GM13976 (cell line): ENCODE measurements around the gene P3H2.

Experiments
- DNase-seq: peaks from one replicate; pipeline ENCODE4 v3.0.0; 2012; ENCODE audit warnings: low spot score
- CTCF ChIP-seq: IDR thresholded peaks from 2 replicates; pipeline ENCODE4 v1.5.1; 2012; ENCODE audit warnings: borderline replicate concordance, mild to moderate bottlenecking; ENCODE audit not compliant: insufficient read depth; ENCODE audit errors: extremely low read depth, missing control alignments, control extremely low read depth
- in situ Hi-C: fragments of 300-500 bp; cut with MboI; formaldehyde crosslinking; loops from one replicate; pipeline ENCODE4 v1.12.0; 2022; ENCODE audit warnings: low sequenced_read_pairs, mixed read lengths, inconsistent platforms; ENCODE audit not compliant: unreplicated experiment

P3H2 gene

GRCh38 chr3:190139365-190139764, 18.7 kb upstream of the P3H2 start:
- in situ Hi-C loops, result no loop called here
- TF ChIP-seq CTCF, result no peak
- DNase-seq, result no peak

DNA sequence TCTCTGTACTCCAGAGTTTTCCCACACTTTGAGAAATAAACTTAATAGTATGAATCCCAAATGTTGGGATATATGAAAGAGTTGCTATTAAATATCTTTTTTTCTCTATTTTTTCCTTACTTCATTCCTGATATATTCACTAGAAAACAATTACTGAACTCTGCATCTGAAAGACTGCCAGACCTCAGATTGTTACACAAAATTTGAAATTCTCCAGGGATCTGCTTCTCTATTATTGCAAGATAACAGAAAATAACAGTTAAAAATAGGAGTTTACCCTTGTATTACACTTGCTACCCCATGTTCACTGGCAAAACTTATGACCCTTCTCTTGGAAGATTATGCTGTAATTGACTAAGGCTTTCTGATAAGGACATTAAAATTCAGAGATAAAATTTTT, 11.7 kb upstream of the P3H2 start:
- no peak for TF ChIP-seq CTCF
- in situ Hi-C loops, result no loop called here
- DNase-seq, result no peak

DNA sequence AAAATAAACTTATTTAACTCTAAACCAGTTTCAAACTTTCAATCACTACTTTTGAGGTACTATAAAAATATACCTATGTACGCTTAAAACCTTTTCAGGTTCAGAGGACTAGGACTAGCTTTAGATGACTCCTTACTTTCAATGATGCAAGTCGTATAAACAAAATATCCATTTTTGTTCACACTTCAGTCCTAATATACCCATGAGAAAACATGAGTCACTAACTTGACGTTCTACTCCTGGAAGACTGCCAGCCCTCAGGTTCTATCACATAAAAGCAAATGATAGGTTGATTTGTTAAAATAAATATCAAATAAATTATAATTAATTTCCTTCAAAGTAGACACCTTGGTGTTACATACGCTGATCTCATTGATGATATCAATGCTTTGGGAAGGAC, 10.6 kb upstream of the P3H2 start:
- in situ Hi-C loops, result no loop called here
- DNase-seq, result no peak
- TF ChIP-seq CTCF, result no peak

DNA sequence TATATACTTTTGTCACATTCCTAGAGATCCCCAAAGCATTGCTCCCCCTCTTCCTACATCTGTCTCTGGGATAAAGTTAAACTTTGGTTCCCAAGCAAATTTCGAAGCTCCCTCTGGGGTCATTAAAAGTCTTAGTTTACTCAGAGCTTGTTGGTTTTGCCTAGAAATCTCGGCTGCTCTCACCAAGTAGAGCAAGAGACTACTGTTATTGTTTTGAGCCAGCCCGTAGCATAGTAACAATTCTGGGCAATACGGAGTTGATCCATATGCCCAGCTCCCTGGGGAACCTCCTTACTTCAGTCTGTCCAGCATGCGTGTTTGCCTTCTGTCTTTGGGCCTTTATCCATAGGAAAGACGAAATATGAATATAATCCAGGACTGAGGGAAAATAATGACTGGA, 10.0 kb upstream of the P3H2 start:
- in situ Hi-C loops, result no loop called here
- no peak for DNase-seq

GRCh38 chr3:190130037-190130436, 9.3 kb upstream of the P3H2 start:
- no peak for TF ChIP-seq CTCF
- in situ Hi-C loops, result no loop called here
- no peak for DNase-seq

More for the DNA sequence above, 10.0 kb upstream of the P3H2 start:
- no peak for TF ChIP-seq CTCF

- no peak for TF ChIP-seq CTCF
- in situ Hi-C loops, result no loop called here
Observed at GRCh38 chr3:190127797-190128196, 7.1 kb upstream of the P3H2 start.

GRCh38 chr3:190127195-190127594, 6.5 kb upstream of the P3H2 start:
- no peak for TF ChIP-seq CTCF
- DNase-seq, result no peak
- in situ Hi-C loops, result no loop called here

More at GRCh38 chr3:190127797-190128196, 7.1 kb upstream of the P3H2 start:
- no peak for DNase-seq
